NCI-H345 treated with DMSO at 0.1 percent for 48 hours (cell line): ENCODE data around the gene PBX3.

Experiments
- DNase-seq: peaks from one replicate; lab custom pipeline; 2025; ENCODE audit not compliant: unreplicated experiment; lab: John Stamatoyannopoulos, UW

The PBX3 gene

GRCh38 chr9:125932012-125932411 lies 184.8 kb downstream of the PBX3 start:
- DNase-seq: no peak

GRCh38 chr9:125932746-125933455 lies 185.7 kb downstream of the PBX3 start:
- no peak for DNase-seq

- DNase-seq: no peak
Measured at GRCh38 chr9:125942125-125942524, 195.0 kb downstream of the PBX3 start.

GRCh38 chr9:125943831-125944230 lies 196.7 kb downstream of the PBX3 start:
- no peak for DNase-seq

GRCh38 chr9:125946397-125946796 lies 199.2 kb downstream of the PBX3 start:
- DNase-seq: no peak

- DNase-seq: no peak
Measured at GRCh38 chr9:125948887-125949596, 201.9 kb downstream of the PBX3 start.

GRCh38 chr9:125949703-125950460 lies 202.7 kb downstream of the PBX3 start:
- DNase-seq: no peak

GRCh38 chr9:125950880-125951471 lies 203.8 kb downstream of the PBX3 start:
- no peak for DNase-seq

- DNase-seq: no peak
Measured at GRCh38 chr9:125953314-125954019, 206.3 kb downstream of the PBX3 start.

DNA sequence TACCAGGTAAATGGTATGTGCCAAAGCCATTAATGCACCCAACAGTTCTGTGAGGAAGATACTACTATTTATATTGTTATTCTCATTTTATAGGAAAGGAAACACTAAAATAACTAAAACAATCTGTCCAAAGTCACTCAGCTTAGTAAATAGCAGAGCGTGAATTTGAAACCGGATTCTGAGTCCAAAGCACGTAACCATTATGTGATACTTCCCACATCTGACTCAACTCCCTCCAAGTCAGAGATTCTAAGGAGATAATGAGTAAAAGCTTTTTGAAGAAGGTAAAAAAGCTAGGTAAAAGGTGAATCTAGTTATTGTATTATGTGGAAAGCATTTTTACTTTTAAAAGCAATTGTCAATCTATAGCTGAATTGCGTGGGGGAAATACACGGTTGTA lies 208.9 kb downstream of the PBX3 start:
- DNase-seq: no peak

DNA sequence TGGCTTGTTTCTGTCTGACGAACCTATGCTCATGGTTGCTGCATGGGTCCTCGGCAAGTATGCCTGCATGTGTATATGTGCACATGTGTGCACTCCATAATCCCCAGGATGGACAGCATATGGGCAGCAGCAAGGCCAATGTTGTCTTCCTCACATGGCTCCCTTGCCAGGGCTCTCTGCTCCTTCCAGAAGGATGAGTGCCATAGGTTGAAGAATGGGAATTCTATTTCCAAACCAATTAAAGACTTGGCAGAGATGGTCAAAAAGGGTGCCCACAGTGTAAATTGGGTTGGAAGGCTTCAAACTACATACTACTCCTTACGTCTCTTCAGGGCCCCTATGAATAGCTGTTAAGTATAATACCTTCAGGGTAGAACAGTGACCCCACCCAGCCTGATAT lies 212.1 kb downstream of the PBX3 start:
- DNase-seq: no peak

DNA sequence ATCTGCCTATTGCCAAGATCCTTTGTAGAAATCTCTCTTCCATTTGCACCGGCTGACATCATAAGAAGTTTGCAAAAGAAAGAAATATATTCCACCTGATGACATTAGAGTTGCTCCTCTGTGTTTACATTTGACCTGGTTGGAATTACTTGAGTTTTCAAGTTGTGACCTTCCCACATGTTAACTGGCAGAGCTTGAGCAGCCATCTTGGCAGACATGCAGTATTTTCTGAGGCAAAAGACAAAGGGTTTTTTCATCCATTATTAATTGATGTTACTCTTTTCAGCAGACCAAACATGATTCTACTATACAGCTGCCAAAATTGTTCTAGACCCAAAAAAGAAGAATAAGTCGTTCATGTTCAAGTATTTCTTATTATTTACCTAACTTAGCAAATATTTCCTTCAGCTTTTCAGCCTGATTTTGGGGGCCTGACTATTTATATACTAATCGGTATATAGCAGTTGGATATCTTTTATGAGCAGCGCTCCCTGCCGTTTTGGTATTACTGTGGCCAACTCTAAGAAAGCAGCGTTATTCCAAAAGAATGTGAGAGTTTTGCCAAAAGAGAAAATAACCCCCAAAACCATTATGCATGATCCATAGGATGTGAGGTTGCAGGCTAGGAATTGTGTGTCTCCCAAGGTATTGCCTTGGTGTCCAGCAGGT lies 212.9 kb downstream of the PBX3 start:
- no peak for DNase-seq

GRCh38 chr9:125960626-125961025 lies 213.5 kb downstream of the PBX3 start:
- DNase-seq: no peak

DNA sequence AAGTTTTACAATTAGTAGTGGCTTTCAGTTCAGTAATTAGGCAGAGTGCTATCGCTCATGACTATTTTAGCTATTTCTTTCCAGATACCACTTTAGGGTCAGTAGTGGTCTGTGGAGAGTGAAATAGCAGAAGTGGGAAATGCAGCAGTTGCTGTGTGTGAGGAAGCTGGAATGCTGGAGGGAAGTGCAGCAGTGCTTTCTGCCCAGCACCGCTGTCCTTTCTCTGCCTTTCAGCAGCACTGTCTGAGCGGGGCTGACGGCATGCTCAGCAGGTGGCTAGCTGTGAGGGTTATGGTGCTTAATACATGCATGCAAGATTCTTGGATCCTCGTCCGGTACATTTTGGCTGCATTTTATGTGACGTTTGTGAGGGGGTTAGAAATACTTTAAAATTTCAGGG lies 213.9 kb downstream of the PBX3 start:
- no peak for DNase-seq

- no peak for DNase-seq
Measured at GRCh38 chr9:125963932-125964331, 216.8 kb downstream of the PBX3 start.

DNA sequence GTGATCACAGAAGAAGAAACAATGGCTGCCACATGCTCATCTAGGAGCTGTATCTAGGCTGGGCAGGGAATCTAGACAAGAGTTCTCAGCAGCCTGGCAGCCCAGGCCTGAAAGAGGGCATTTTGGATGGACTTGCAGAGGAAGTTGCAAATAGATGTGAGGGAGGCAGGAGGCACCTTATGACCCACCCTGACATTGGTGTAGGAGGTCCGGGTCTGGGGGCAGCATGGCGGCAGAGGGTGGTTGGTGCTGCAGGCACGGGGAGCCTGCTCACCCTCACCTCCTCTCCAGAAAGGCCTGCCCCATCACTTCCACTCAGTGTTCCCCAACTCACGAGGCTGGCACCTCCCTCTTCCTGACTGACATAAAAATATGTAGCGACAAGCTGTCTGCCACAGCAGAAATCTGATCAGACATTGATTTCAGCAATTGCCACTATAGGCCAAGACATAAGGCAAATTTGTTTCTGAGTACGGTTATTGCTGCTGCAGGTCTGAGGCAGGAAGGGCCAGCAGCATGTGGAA lies 217.6 kb downstream of the PBX3 start:
- no peak for DNase-seq

DNA sequence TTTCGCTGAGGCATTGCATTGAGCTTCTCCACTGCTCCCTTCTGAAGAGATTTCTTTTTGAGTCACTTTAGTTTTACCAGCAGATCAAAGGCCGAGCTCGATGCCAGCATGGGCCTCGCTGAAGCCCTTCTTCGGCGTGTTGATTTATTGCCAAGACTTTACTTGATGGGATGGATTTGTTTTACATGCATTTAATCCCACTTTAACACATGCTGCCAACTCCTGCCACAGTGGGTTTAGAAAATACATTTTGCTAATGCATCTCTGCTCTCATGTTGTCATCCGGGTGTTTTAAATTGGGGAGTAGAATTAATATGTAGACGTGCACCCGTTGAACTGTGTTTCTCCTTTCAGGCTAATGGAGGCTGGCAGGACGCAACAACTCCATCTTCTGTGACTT lies 218.3 kb downstream of the PBX3 start:
- no peak for DNase-seq

GRCh38 chr9:125966466-125966865 lies 219.3 kb downstream of the PBX3 start:
- DNase-seq: no peak

GRCh38 chr9:125966959-125967711 lies 220.0 kb downstream of the PBX3 start:
- peak; percentile 17 for DNase-seq
